Gastroesophageal sphincter (tissue), 4 donors: Measurements from ENCODE around the gene CFAP99. TPM values are rescaled to one million over a fixed set of nuclear protein-coding genes. Genes with fewer than 3 reads are reported as not detected.

Source experiments
- ATAC-seq: fragments of 150-250 bp; one replicate; pipeline ENCODE4 v1.9.1; 2016; ENCODE audit warnings: mild to moderate bottlenecking, moderate library complexity
- H3K27ac ChIP-seq, 4 donors: fragments of 200-600 bp; sonication (generic) in 3 of 4; 1 replicate in 3 of 4; 2 replicates in 1 of 4; pipeline ENCODE4 v1.5.1; 2016 to 2019
- H3K27me3 ChIP-seq: fragments of 200-600 bp; sonication (generic); one replicate; pipeline ENCODE4 v1.5.1; 2019
- H3K36me3 ChIP-seq, 2 donors: fragments of 200-600 bp; sonication (generic); one replicate each; pipeline ENCODE4 v1.5.1; 2019; ENCODE audit warnings: control low read depth in 1 of 2
- H3K4me1 ChIP-seq, 3 donors: fragments of 200-600 bp; sonication (generic); 1 replicate in 2 of 3; 2 replicates in 1 of 3; pipeline ENCODE4 v1.5.1; 2016 to 2019; ENCODE audit warnings: control low read depth in 2 of 3
- H3K4me3 ChIP-seq, 2 donors: fragments of 200-600 bp; sonication (generic); one replicate each; pipeline ENCODE4 v1.5.1; 2019; ENCODE audit warnings: mild to moderate bottlenecking in 1 of 2, moderate library complexity in 1 of 2
- H3K9me3 ChIP-seq, 3 donors: fragments of 200-600 bp; sonication (generic); one replicate each; pipeline ENCODE4 v1.5.1; 2017 to 2019; ENCODE audit warnings: control low read depth in 2 of 3
- CTCF ChIP-seq, 4 experiments: fragments of 200-600 bp in 2 of 4; fragments of 450-650 bp in 2 of 4; sonication (generic) in 1 of 4; IDR thresholded peaks; one replicate each; pipeline ENCODE4 v1.5.1; 2017 to 2019; ENCODE audit warnings: antibody characterized with exemption in 4 of 4, mild to moderate bottlenecking in 2 of 4, moderate library complexity in 2 of 4
- EP300 ChIP-seq: sonication (generic); formaldehyde crosslinking; IDR thresholded peaks from one replicate; pipeline ENCODE4 v1.6.1; 2017; ENCODE audit warnings: antibody characterized with exemption, mild to moderate bottlenecking
- POLR2A ChIP-seq, 2 donors: fragments of 450-650 bp; IDR thresholded peaks; one replicate each; pipeline ENCODE4 v1.6.1; 2017; ENCODE audit warnings: antibody characterized with exemption in 2 of 2, mild to moderate bottlenecking in 2 of 2, moderate library complexity in 1 of 2
- POLR2AphosphoS5 ChIP-seq: sonication (generic); formaldehyde crosslinking; IDR thresholded peaks from one replicate; pipeline ENCODE4 v1.6.1; 2017; ENCODE audit warnings: antibody characterized with exemption
- WGBS, 2 donors: methylation state at CpG; one replicate each; pipeline ENCODE4 v1.1.5; 2018; ENCODE audit warnings: low coverage in 1 of 2; 5-methylcytosine and 5-hydroxymethylcytosine counted together
- total RNA-seq, 4 donors: library from RNA; depleted of rRNA; stranded (reverse); fragments of >200 nt; gene quantifications; one replicate each; pipeline ENCODE4 v1.1.0, GENCODE V29; 2016

CFAP99 gene
- total RNA-seq, 4 donors from 2014 or later: not detected

DNA sequence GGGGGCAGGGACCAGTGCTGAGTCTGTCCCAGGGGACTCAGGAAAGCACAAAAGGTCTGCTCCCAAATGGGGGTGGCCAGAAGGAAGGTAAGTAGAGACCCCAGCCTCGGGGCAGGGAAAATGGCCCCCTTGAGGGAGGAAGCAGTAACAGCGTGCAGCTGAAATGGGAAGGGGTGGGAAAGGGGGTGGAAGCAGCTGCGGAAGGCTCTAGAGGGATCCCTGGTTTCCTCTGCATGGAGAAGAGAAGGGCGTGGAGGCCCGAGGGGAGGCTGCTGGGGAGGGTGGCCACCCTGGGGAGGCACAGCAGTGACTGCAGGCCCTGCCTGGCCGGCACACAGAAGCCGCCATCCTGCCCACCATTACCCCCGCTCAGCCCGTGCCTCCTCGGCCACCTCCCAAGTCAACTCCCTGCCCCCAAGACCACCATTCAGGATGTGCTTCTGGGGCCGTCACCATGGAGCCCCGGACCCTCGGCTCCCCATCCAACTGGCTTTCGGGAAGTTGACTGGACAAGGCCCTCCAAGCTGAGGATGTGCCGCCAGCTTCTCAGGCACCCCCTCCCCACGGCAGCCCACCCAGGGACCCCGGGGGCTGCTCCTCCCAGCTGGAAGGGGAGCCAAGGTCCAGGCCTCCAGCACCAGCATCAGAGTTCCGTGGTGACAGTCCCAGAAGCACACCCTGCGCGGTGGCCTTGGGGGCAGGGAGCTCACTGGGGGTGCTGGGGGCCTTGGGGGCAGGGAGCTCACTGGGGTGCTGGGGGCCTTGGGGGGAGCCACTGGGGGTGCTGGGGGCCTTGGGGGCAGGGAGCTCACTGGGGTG lies 23.6 kb downstream of the CFAP99 start:
- TF ChIP-seq POLR2AphosphoS5 (no peak), EP300 (no peak)

DNA sequence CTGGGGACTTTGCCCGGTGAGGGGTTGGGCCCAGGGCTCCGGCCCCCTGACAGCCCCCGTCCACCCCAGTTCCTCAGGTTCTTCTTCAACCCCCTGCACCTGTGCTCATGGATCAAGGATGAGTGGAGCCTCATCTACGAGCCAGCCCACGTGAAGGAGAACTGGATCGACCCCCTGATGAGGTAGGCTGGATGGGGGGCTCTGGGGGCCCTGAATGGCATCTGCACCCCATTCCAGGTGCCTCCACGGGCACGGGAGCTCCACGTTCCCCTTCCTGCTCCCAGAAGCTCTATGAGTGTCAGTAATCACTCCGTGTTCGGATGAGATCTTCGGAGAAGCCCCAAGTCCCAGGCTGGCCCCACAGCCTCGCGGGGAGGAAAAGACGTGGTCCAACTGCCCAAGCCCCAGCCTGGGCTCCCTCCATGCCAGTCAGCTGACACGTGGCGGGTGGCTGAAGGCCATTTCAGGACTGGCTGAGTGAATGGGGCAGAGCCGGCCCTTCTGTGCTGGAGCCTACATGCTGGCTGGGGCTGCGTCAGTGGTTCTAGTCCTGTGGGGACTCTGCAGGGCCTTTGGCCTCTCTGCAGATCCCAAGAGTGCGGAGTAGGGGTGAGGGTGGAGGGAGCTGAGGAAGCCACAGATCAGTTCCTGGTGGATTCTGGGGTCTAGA lies 24.4 kb downstream of the CFAP99 start:
- H3K4me3 ChIP-seq: no peak overlapping the region
- H3K27me3 ChIP-seq: peaks cover 7% of the 10 kb centered on the region
- no peaks in the 10 kb centered on the region for H3K36me3 ChIP-seq
- WGBS, 2 donors: no CpG with 5 or more reads among the region's 20 CpGs
- H3K9me3 ChIP-seq: no peaks in the 10 kb centered on the region
- TF ChIP-seq EP300 (no peak), POLR2A (IDR thresholded peaks at IDR 0.05) (no peak), CTCF (IDR thresholded peaks at IDR 0.05) (no peak), POLR2AphosphoS5 (no peak)
- no peak overlapping the region for H3K27ac ChIP-seq
- no peaks in the 10 kb centered on the region for H3K4me1 ChIP-seq
- no peak for ATAC-seq

More for the DNA sequence above, 23.6 kb downstream of the CFAP99 start:
- no peak for ATAC-seq
- no peak overlapping the region for H3K27ac ChIP-seq
- peaks cover 7% of the 10 kb centered on the region for H3K27me3 ChIP-seq
- no peak overlapping the region for H3K4me3 ChIP-seq
- no peaks in the 10 kb centered on the region for H3K9me3 ChIP-seq
- 34 to 56% methylated on average over 3 to 4 of the region's 20 CpGs for WGBS, 2 donors
- no peaks in the 10 kb centered on the region for H3K36me3 ChIP-seq
- no peaks in the 10 kb centered on the region for H3K4me1 ChIP-seq

- ATAC-seq: no peak
- H3K9me3 ChIP-seq: no peaks in the 10 kb centered on the region
- TF ChIP-seq EP300: no peak
- H3K27ac ChIP-seq: no peak overlapping the region
- H3K4me3 ChIP-seq: no peak overlapping the region
- H3K4me1 ChIP-seq: no peaks in the 10 kb centered on the region
- H3K27me3 ChIP-seq: peaks cover 7% of the 10 kb centered on the region
- no peaks in the 10 kb centered on the region for H3K36me3 ChIP-seq
- 80 to 90% methylated on average over 1 to 2 of the region's 7 CpGs for WGBS, 2 donors
Measured at GRCh38 chr4:2443956-2444740, 25.4 kb downstream of the CFAP99 start.

DNA sequence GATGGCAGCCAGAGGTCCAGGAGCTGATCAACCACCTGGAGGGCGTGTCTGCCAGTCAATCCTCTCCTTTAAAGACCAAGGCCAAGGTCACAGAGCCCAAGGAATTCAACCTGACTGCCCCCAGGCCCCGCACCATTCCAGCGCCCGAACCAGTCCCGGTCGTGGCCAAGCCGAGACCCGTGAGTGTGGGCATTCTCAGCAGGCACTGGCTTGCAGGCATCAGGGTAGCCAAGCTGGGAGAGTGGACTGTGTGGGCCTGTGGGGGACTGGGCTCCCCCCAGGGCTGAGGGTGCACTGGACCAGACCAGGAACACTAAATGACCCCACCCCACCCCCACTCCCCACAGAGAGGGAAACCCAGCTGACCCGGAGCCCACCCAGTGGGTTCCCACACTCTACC lies 26.4 kb downstream of the CFAP99 start:
- Histone ChIP-seq H3K36me3 (no peaks in the 10 kb centered on the region), H3K27me3 (peaks cover 11% of the 10 kb centered on the region), H3K27ac (no peak overlapping the region), H3K4me1 (no peaks in the 10 kb centered on the region), H3K4me3 (no peak overlapping the region), H3K9me3 (no peaks in the 10 kb centered on the region)
- WGBS, 2 donors: no CpG with 5 or more reads among the region's 9 CpGs
- no peak for TF ChIP-seq CTCF (IDR thresholded peaks at IDR 0.05)
- no peak for TF ChIP-seq POLR2AphosphoS5
- TF ChIP-seq EP300: no peak
- TF ChIP-seq POLR2A (IDR thresholded peaks at IDR 0.05): no peak
- ATAC-seq: no peak

- no peak overlapping the region for H3K27ac ChIP-seq
- no peak overlapping the region for H3K4me3 ChIP-seq
- H3K36me3 ChIP-seq: no peaks in the 10 kb centered on the region
- H3K4me1 ChIP-seq: no peaks in the 10 kb centered on the region
- WGBS, 2 donors: 89 to 100% methylated on average over 2 to 6 of the region's 6 CpGs
- no peak for ATAC-seq
- TF ChIP-seq POLR2AphosphoS5 (no peak), POLR2A (IDR thresholded peaks at IDR 0.05) (no peak), EP300 (no peak), CTCF (IDR thresholded peaks at IDR 0.05) (no peak)
- no peaks in the 10 kb centered on the region for H3K9me3 ChIP-seq
- H3K27me3 ChIP-seq: peaks cover 11% of the 10 kb centered on the region
Measured at GRCh38 chr4:2445571-2445970, 26.8 kb downstream of the CFAP99 start.
